HepG2 (cell line): ENCODE data around the gene ZPR1.

Source experiments
- ARID2 ChIP-seq: sonication (generic); formaldehyde crosslinking; IDR thresholded peaks from 2 replicates; pipeline ENCODE4 v1.8.1; 2022; ENCODE audit warnings: mild to moderate bottlenecking, missing genetic modification reagents, borderline replicate concordance
- CTCF ChIP-seq: sonication (generic); formaldehyde crosslinking; IDR thresholded peaks from 2 replicates; pipeline ENCODE4 v1.5.0; 2020; ENCODE audit warnings: mild to moderate bottlenecking, missing genetic modification reagents, moderate library complexity
- FOXC1 ChIP-seq: sonication (generic); formaldehyde crosslinking; IDR thresholded peaks from 2 replicates; pipeline ENCODE4 v1.8.0; 2022; ENCODE audit warnings: mild to moderate bottlenecking, missing genetic modification reagents, borderline replicate concordance
- KDM5A ChIP-seq: fragments of 200-600 bp; sonication (generic); IDR thresholded peaks from 2 replicates; pipeline ENCODE4 v1.7.0; 2018; ENCODE audit warnings: antibody characterized with exemption, mild to moderate bottlenecking, low read length, borderline replicate concordance
- NR3C1 ChIP-seq: sonication (generic); formaldehyde crosslinking; IDR thresholded peaks from 2 replicates; pipeline ENCODE4 v1.4.0; 2020; ENCODE audit warnings: missing genetic modification reagents
- SP4 ChIP-seq: sonication (generic); formaldehyde crosslinking; IDR thresholded peaks from 2 replicates; pipeline ENCODE4 v1.8.1; 2023; ENCODE audit warnings: mild to moderate bottlenecking, missing genetic modification reagents
- ZNF274 ChIP-seq: sonication (generic); formaldehyde crosslinking; IDR thresholded peaks from 2 replicates; pipeline ENCODE4 v1.5.1; 2020; ENCODE audit warnings: mild to moderate bottlenecking, missing genetic modification reagents
- ZNF460 ChIP-seq: sonication (generic); formaldehyde crosslinking; IDR thresholded peaks from 2 replicates; pipeline ENCODE4 v1.5.1; 2020; ENCODE audit warnings: missing genetic modification reagents, mild to moderate bottlenecking, borderline replicate concordance

- TF ChIP-seq ZNF460 (no peak), CTCF (no peak), KDM5A (no peak), ZNF274 (CRISPR knock-in tag) (no peak), FOXC1 (CRISPR knock-in tag) (no peak), NR3C1 (CRISPR knock-in tag) (no peak), SP4 (CRISPR knock-in tag) (no peak), ARID2 (CRISPR knock-in tag) (no peak)
Measured at GRCh38 chr11:116776522-116776984, 11.3 kb downstream of the ZPR1 start.
